GM18526 (cell line): Measurements from ENCODE around the gene PNMA6A.
"Not testable (repeated sequence)": the region's sequence is repeated elsewhere in the genome, so short reads cannot be mapped to it uniquely, and the experiment has no call there.

Source experiments
- POLR2A ChIP-seq: IDR thresholded peaks from 3 replicates; pipeline ENCODE4 v1.6.1; 2011; ENCODE audit not compliant: insufficient read length; ENCODE audit errors: extremely low read depth

The PNMA6A gene

DNA sequence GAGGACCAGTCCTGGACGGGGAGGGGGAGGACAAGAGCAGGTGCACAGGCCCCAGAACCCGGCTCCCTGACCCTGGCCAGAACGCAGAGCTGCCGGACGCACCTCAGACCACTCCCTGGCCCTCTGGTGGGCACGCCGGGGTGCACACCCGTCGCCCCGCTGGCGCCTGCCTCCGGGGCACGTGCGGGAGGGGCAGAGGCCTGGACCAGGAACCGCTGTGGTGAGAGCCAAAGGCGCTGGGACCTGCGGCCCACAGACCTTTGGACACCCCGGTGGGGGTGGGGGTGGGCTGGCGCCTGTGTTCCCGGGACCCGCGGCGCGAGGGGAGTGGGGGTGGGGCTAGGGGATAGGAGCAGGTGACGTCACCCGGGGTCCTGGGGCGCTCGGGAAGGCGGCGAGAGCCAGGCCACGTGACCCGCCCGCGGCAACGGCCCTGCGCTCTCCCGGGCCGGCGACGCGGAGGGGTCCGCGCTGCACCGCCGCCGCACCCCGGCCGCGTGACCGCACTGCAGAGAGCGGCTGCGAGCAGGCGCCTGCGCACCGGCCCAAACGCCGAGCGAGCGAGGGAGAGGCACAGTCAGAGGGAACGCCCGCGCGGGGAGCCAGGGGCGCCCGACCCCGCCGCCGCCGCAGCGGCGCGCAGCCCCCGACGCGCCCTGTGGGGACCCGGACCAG, at the start of gene PNMA6A:
TSS of gene PNMA6A (plus strand) at position 546 of the 675 bp plus-strand sequence. CDS start 609 bp downstream, outside the sequence.
- TF ChIP-seq POLR2A: not testable (repeated sequence)

DNA sequence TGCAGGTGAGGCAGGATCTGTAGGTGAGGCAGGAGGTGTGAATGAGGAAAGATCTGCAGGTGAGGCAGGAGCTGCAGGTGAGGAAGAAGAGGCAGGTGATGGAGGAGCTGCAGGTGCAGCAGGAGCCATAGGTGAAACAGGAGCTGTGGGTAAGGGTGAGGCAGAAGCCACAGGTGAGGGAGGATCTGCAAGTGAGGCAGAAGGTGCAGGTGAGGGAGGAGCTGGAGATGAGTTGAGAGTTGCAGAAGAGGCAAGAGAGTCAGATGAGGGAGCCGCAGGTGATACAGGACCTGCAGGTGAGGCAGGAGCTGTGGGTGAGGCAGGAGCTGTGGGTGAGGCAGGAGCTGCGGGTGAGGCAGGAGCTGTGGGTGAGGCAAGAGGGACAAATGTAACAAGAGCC, 43.1 kb upstream of the PNMA6A start:
- no peak for TF ChIP-seq POLR2A

DNA sequence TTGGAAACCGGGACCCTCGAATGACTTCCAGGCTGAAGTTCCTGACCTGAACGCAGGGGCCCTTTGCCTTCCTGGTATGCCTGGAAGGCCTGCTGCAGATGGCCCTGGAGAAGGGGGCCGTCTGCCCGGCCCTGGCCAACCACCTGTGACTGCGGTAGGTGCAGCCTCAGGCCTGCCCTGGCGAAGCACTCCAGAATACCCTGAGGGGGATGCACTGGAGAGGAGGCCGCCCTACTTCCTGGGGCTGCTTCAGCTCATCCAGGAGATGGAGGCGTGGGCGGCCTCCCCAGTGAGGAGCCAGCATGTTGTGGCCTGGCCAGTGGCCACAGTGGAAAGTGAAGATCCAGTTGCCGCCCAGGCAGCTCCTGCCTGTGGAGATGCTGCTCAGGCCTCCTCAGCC, 42.4 kb upstream of the PNMA6A start:
- TF ChIP-seq POLR2A: no peak

DNA sequence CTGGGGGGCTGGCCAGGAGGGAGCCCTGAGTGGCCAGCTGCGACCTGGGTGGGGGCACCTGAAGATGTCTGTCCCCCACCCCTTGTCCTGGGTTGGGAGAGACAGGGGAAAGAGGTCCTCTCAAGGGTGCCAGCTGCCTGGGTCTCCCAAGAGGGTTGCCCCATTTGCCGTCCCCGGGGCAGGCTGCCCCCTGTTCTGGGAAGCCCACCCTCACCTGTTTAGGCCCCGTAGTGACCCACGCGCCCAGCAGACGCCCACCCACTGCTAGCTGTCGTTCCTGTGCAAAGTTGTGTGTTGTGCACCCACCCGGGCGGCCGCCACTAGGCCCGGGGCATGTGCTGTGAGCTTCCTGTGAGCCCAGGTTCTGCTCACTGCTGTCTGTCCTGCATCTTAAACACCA, 41.5 kb upstream of the PNMA6A start:
- TF ChIP-seq POLR2A: no peak

DNA sequence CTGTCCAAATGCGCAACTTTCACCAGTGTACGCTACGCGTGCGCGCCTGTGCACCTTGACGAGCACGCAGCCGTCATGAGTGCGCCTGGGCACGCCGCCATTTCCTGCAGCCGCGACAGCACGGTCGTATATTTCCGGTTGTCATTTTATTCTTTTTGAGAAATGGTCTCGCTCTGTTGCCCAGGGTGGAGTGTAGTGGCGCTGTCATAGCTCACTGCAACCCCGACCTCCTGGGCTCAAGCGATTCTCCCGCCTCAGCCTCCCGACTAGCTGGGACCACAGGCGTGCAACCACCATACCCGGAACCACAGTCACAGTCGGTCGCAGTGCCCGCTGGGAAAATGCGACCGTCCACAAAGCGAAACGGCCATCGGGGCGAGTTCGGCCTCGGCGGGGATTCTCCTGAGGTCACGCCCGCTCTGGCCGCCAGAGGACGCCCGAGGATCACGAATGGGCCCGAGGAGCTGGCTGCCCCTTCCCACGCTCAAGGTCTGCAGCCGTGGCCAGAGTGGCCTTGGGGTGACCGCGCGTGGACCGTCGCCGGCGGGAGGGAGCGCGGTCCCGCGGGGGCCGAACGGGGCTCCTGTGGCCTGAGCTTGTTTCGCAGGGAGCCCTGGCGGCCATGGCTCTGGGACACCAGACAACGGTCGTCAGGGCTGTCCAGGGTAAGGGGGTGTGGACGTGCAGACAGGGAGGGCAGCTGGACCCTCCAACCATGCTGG, 39.7 kb upstream of the PNMA6A start:
- peak; percentile 25 for TF ChIP-seq POLR2A

DNA sequence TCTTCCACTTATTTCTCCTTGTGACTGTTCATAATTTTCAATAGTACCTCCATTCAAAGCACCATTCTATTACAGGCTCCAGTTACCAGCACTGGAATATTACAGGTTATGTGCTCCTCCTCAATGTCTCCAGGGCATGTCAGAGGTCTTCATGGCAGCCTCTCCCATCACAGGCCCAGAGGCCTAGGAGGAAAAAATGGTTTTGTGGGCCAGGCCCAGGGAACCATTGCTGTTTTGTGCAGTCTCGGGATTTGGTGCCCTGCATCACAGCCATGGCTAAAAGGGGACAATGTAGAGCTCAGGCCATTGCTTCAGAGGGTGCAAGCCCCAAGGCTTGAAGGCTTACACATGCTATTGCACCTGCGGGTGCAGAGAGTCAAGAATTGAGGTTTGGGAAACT, 23.2 kb upstream of the PNMA6A start:
- TF ChIP-seq POLR2A: no peak

DNA sequence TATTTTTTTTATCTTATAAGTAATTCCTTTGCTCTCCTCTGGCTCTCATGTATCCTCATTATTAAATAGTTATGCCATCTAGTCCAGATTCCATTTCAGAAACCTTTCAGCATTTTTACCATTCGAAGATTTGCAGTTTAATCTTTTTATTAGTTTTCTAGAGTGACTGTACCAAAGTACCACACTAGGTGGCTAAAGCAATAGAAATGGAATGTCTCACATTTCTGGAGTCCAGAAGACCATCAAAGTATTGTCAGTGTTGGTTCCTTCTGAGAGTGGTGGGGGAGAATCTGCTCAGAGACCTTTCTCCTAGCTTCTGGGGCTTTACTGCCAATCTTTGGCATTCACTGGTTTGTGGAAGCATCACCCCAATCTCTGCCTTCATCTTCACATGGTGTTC, 19.7 kb upstream of the PNMA6A start:
- no peak for TF ChIP-seq POLR2A

DNA sequence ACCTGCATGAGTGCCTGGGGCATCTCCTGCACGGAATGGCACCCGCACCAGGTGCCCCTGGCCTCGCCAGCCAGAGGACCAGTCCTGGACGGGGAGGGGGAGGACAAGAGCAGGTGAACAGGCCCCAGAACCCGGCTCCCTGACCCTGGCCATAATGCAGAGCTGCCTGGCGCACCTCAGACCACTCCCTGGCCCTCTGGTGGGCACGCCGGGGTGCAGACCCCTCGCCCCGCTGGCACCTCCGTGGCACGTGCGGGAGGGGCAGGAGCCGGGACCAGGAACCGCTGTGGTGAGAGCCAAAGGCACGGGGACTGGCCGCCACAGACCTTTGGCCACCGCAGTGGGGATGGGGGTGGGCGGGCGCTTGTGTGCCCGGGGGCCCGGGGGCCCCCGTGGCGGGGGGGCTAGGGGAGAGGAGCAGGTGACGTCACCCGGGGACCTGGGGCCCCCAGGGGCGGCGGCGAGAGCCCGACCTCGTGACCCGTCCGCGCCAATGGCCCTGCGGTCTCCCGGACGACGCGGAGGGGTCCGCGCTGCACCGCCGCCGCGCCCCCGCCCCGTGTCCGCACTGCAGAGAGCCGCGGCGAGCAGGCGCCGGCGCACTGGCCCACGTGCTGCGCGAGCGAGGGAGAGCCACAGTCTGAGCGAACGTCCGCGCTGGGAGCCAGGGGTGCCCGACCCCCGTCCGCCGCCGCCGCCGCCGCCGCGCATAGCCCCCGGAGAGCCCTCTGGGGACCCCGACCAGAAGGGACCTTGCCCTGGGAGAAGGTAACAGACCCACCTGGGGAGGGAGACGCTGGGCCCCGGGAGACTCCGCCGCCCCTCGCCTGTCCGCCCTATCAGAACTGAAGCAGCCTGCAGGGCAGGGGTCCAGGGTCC, 16.1 kb upstream of the PNMA6A start, which contains the start of gene PNMA3:
TSS of gene PNMA3 (plus strand) at position 600 of the 879 bp plus-strand sequence. CDS start 586 bp downstream, outside the sequence.
- TF ChIP-seq POLR2A: no peak

DNA sequence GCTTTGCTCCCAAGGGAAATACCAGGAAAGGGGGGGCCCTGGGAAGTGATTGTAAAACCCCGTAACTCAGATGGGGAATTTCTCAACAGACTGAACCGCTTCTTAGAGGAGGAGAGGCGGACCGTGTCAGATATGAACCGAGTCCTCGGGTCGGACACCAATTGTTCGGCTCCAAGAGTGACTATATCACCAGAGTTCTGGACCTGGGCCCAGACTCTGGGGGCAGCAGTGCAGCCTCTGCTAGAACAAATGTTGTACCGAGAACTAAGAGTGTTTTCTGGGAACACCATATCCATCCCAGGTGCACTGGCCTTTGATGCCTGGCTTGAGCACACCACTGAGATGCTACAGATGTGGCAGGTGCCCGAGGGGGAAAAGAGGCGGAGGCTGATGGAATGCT, 15.0 kb upstream of the PNMA6A start:
- TF ChIP-seq POLR2A: no peak

DNA sequence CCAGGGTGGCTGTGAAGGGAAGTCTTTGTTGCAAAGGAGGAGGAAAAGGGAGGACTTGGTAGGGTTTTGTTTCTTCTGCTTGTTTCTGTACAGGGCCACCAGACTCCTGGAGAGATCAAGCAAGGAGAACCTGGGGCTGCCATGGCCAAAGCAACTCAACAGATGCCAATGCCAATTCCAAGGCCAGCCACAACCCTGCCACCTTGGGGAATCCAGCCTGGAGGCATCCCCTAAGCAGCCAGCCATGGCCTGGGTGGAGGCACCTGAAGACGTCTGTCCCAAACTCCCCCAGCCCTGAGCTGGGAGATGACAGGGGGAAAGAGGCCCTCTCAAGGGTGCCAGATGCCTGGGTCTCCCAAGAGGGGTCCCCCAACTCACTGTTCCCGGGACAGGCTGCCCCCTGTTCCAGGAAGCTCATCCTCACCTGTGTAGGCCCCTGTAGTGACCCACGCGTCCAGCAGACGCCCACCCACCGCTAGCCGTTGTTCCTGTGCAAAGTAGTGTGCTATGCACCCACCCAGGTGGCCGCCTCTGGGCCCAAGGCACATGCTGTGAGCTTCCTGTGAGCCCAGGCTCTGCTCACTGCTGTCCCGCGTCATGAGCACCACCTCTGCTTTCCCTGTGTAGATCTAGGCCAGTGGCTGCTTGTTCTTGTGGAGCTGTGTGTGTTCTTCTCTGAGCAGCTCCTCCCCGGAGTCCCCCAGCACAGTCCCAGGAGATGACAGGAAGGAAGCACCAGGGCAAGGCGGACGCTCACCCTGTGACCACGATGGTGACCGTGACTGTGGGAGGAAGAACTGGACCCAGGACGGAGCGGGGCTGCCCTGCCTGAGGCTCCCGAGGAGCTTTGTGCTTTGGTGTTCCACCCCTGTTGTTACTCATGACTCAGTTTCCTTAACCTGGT, 12.8 kb upstream of the PNMA6A start:
- TF ChIP-seq POLR2A: no peak

DNA sequence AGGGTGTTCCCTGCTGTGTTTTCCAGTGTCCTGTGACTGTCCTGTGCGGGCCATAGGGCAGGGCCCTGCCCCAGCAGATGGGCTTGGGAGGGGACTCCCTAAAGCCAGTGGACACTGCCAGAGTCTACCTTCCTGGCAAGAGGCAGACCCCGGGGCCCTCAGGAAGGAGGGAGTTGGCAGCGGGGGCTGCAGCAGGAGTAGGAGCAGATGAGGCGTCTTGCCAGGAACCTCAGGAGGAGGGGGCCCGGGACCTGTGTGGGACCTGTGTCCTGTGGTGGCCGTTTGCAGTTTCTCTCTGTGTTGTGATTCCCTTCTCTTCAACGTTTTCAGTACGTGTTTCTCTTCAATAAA, 12.2 kb upstream of the PNMA6A start:
- no peak for TF ChIP-seq POLR2A

DNA sequence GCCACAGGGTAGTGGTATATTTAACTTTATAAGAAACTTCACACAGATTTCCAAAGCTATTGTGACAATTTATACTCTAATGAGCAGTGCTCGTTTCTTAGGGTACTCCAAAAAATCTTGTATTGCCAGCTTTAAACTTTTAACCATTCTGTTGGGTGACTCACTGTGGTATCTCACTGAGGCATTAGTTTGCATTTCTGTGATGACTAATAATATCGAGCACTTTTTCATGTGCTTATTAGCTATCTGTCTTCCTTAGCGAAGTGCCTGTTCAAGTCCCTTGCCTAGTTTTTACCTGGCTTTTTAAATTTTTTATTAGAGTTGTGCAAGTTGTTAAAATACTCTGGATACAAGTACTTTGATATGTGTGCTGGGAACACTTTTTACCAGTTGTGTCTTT, 10.5 kb upstream of the PNMA6A start:
- TF ChIP-seq POLR2A: no peak

DNA sequence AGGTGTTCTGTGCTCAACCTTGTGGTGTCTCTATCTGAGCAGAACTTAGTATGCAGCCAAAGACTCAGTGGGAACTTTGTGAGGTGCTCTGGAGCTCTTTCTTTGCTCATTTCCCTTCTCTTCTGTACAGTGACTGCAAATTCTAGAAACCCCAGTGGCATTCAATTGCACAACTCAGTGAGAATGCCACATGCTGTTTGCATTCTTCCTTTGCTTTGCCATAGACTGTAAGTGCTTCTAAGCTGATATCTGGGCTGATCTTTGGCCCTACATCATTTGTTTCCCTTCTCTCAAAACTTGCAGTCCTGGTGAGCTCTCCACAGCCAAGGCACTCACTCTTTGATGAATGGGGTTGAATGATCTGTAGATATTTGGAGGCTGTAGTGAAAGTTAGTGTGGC, 8.9 kb upstream of the PNMA6A start:
- TF ChIP-seq POLR2A: no peak

DNA sequence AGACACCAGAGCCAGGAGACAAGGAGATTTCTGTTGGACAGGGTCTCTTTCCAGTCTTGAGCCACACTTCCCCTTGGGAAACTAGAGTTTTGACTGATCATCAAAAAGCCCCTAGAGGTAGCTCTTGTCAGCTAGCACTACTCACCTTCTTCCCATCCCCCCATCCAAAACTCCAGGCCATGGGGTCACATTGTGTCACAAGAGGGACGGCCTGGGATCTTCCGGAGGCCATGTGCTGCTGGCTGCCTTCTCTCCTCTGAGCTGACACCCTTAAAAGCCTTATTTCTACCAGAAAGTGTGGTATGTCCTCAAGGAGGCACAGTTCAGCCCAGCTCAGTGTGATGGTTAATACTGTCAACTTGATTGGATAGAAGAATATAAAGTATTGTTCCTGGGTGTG, 8.2 kb upstream of the PNMA6A start:
- TF ChIP-seq POLR2A: no peak

DNA sequence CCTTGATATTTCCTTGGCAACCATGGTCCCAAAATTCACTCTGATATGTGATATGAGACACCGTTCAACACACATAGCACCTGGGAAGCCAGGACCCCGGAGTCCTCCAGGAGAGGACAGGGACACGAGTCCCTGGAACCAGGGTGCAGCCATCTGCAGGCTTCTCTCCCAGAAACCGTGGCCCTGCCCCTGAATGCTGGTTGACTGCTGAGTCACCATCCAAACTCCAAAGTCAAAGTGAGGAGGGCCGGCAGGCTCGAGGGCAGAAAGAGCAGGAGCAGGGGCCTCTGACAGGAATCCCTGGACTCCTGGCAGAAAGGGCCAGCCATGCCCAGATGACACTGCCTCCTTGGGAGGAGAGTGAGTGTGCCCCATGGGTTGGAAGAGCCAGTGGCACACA, 6.9 kb upstream of the PNMA6A start:
- no peak for TF ChIP-seq POLR2A
